ENCODE data around the gene VCAM1.

- TF ChIP-seq, protein P1, sequence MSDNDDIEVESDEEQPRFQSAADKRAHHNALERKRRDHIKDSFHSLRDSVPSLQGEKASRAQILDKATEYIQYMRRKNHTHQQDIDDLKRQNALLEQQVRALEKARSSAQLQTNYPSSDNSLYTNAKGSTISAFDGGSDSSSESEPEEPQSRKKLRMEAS (IDR thresholded peaks at IDR 0.05; ENCODE audit: insufficient read depth, insufficient read length): no peak
- TF ChIP-seq POLR2AphosphoS5 (IDR thresholded peaks at IDR 0.05; ENCODE audit: insufficient read depth, low read depth, low read length) (no peak), POLR2A (IDR thresholded peaks at IDR 0.05; ENCODE audit: low read depth, low read length) (no peak)
- TF ChIP-seq, protein P2, sequence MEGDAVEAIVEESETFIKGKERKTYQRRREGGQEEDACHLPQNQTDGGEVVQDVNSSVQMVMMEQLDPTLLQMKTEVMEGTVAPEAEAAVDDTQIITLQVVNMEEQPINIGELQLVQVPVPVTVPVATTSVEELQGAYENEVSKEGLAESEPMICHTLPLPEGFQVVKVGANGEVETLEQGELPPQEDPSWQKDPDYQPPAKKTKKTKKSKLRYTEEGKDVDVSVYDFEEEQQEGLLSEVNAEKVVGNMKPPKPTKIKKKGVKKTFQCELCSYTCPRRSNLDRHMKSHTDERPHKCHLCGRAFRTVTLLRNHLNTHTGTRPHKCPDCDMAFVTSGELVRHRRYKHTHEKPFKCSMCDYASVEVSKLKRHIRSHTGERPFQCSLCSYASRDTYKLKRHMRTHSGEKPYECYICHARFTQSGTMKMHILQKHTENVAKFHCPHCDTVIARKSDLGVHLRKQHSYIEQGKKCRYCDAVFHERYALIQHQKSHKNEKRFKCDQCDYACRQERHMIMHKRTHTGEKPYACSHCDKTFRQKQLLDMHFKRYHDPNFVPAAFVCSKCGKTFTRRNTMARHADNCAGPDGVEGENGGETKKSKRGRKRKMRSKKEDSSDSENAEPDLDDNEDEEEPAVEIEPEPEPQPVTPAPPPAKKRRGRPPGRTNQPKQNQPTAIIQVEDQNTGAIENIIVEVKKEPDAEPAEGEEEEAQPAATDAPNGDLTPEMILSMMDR (IDR thresholded peaks at IDR 0.05; ENCODE audit: extremely low read depth in 1 of 2, insufficient read depth in 1 of 2, low read depth in 1 of 2, low read length in 2 of 2): no peak
Measured at GRCh38 chr1:100708476-100709062, 11.0 kb upstream of the VCAM1 start.
